Suprapubic skin (tissue), 4 donors: ENCODE measurements around the gene ZNF668. TPM values are rescaled to one million over a fixed set of nuclear protein-coding genes. Genes with fewer than 3 reads are reported as not detected.

Experiments used
- DNase-seq, 2 donors: peaks; one replicate each; pipeline ENCODE4 v3.0.0-alpha.2; 2019; ENCODE audit warnings: low spot score in 2 of 2
- H3K27ac ChIP-seq: fragments of 200-600 bp; sonication (generic); one replicate; pipeline ENCODE4 v1.5.1; 2019
- H3K27me3 ChIP-seq: fragments of 200-600 bp; sonication (generic); one replicate; pipeline ENCODE4 v1.5.1; 2019
- H3K36me3 ChIP-seq: fragments of 200-600 bp; sonication (generic); one replicate; pipeline ENCODE4 v1.5.1; 2019
- H3K4me1 ChIP-seq: fragments of 200-600 bp; sonication (generic); one replicate; pipeline ENCODE4 v1.5.1; 2019
- H3K4me3 ChIP-seq: fragments of 200-600 bp; sonication (generic); one replicate; pipeline ENCODE4 v1.5.1; 2019; ENCODE audit warnings: mild to moderate bottlenecking
- H3K9me3 ChIP-seq: fragments of 200-600 bp; sonication (generic); one replicate; pipeline ENCODE4 v1.5.1; 2019
- EP300 ChIP-seq: sonication (generic); formaldehyde crosslinking; IDR thresholded peaks from one replicate; pipeline ENCODE4 v1.6.1; 2017; ENCODE audit warnings: antibody characterized with exemption
- POLR2A ChIP-seq, 2 donors: fragments of 450-650 bp; IDR thresholded peaks; one replicate each; pipeline ENCODE4 v1.6.1; 2017; ENCODE audit warnings: antibody characterized with exemption in 2 of 2, mild to moderate bottlenecking in 2 of 2, moderate library complexity in 2 of 2
- POLR2AphosphoS5 ChIP-seq, 3 donors: sonication (generic); formaldehyde crosslinking; IDR thresholded peaks; one replicate each; pipeline ENCODE4 v1.6.1; 2017; ENCODE audit warnings: antibody characterized with exemption in 3 of 3
- WGBS: methylation state at CpG from one replicate; pipeline ENCODE4 v1.1.5; 2018; 5-methylcytosine and 5-hydroxymethylcytosine counted together
- total RNA-seq, 4 donors: library from RNA; depleted of rRNA; stranded (reverse); fragments of >200 nt; gene quantifications; one replicate each; pipeline ENCODE4 v1.1.0, GENCODE V29; 2016
- TF ChIP-seq, protein P1 (sequence below), 2 donors: fragments of 200-600 bp in 1 of 2; fragments of 450-650 bp in 1 of 2; sonication (generic) in 1 of 2; IDR thresholded peaks; one replicate each; pipeline ENCODE4 v1.5.1; 2016 to 2019; ENCODE audit warnings: antibody characterized with exemption in 2 of 2, mild to moderate bottlenecking in 1 of 2, moderate library complexity in 1 of 2

The ZNF668 gene
- total RNA-seq: 10 to 100 TPM in 3 of 4 donors, 1 to 10 TPM in 1; 9.0 to 15.9 (median 12.6) TPM

DNA sequence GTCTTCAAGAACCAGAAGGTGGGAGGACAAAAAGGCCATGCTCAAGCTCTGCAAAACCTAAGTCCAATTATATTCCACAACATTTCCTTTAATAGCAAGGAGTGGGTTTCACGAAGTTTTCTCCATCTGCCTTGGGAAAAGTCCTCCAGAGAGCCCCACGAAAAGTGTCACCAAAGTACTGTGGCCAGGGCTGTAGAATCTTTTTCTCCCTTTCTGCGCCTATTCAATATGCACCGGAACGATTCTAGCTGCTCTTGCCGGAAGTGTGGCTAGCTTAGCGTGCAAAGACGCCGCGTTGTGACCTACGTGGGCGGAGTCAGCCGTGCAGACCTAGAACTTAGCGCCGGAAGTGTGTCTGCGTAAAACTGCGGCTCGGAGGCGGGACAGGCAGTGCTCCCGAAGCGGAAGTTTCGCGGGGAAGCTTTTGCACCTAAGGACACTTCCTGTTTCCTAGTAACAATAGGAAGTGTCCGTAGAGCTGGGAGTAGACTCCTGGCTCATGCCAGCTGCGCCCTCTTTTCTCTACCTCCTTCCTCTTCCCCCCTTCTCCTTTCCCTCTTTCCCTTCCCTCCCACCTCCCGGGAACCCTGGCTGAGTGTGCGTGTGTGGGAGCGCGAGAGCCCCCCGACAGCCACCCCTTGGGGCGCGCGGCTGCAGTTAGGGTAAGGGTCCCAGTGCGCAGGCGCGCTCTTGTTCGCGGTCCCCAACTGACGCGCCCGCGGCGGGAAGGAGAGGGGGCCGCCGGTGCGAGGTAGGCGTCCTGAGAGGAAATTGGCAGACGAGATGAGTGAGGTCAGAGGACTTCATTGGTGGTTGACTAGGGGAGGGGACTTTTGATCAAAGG lies at the start of gene ZNF668, which contains the start of gene ZNF646:
ZNF668 (minus strand) TSS at position 271 of the 844 bp plus-strand sequence. CDS start 9,781 bp downstream, outside the sequence.
ZNF646 (plus strand) TSS at position 453 of the 844 bp plus-strand sequence. CDS start 1,903 bp downstream, outside the sequence.
- Histone ChIP-seq H3K27ac (peak within 1 kb of the TSS; percentile 93), H3K9me3 (no peaks in the 10 kb centered on the region), H3K27me3 (no peaks in the 10 kb centered on the region), H3K36me3 (peaks cover 32% of the 10 kb centered on the region), H3K4me3 (peak within 1 kb of the TSS; percentile 91), H3K4me1 (peaks cover 36% of the 10 kb centered on the region)
- 1% methylated on average over 33 of the region's 48 CpGs for WGBS
- TF ChIP-seq POLR2A (IDR thresholded peaks at IDR 0.05) (no peak), POLR2AphosphoS5 (IDR thresholded peaks at IDR 0.05) (peak; percentile 24 to 88 (median 86)), EP300 (no peak)
- TF ChIP-seq, protein P1, sequence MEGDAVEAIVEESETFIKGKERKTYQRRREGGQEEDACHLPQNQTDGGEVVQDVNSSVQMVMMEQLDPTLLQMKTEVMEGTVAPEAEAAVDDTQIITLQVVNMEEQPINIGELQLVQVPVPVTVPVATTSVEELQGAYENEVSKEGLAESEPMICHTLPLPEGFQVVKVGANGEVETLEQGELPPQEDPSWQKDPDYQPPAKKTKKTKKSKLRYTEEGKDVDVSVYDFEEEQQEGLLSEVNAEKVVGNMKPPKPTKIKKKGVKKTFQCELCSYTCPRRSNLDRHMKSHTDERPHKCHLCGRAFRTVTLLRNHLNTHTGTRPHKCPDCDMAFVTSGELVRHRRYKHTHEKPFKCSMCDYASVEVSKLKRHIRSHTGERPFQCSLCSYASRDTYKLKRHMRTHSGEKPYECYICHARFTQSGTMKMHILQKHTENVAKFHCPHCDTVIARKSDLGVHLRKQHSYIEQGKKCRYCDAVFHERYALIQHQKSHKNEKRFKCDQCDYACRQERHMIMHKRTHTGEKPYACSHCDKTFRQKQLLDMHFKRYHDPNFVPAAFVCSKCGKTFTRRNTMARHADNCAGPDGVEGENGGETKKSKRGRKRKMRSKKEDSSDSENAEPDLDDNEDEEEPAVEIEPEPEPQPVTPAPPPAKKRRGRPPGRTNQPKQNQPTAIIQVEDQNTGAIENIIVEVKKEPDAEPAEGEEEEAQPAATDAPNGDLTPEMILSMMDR (IDR thresholded peaks at IDR 0.05): no peak
- DNase-seq: peak; percentile 99

DNA sequence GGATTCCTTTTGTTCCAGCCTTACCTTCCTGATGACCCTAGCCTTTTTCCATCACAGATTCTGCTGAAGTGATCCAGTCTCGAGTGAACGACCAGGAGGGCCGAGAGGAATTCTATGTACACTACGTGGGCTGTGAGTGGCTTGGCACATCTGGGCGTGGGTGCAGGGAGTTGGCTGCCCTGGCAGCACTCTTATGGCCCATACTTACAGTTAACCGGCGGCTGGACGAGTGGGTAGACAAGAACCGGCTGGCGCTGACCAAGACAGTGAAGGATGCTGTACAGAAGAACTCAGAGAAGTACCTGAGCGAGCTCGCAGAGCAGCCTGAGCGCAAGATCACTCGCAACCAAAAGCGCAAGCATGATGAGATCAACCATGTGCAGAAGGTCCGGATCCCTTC lies 46.1 kb upstream of the ZNF668 start:
- Histone ChIP-seq H3K9me3 (no peaks in the 10 kb centered on the region), H3K4me1 (peaks cover 29% of the 10 kb centered on the region), H3K36me3 (peaks cover 42% of the 10 kb centered on the region), H3K27ac (no peak overlapping the region), H3K4me3 (no peak overlapping the region), H3K27me3 (no peaks in the 10 kb centered on the region)
- DNase-seq: no peak
- WGBS: 92% methylated on average over 16 of the region's 16 CpGs
- TF ChIP-seq, protein P1 (IDR thresholded peaks at IDR 0.05): no peak
- TF ChIP-seq POLR2A (IDR thresholded peaks at IDR 0.05) (no peak), EP300 (no peak), POLR2AphosphoS5 (IDR thresholded peaks at IDR 0.05) (no peak)

DNA sequence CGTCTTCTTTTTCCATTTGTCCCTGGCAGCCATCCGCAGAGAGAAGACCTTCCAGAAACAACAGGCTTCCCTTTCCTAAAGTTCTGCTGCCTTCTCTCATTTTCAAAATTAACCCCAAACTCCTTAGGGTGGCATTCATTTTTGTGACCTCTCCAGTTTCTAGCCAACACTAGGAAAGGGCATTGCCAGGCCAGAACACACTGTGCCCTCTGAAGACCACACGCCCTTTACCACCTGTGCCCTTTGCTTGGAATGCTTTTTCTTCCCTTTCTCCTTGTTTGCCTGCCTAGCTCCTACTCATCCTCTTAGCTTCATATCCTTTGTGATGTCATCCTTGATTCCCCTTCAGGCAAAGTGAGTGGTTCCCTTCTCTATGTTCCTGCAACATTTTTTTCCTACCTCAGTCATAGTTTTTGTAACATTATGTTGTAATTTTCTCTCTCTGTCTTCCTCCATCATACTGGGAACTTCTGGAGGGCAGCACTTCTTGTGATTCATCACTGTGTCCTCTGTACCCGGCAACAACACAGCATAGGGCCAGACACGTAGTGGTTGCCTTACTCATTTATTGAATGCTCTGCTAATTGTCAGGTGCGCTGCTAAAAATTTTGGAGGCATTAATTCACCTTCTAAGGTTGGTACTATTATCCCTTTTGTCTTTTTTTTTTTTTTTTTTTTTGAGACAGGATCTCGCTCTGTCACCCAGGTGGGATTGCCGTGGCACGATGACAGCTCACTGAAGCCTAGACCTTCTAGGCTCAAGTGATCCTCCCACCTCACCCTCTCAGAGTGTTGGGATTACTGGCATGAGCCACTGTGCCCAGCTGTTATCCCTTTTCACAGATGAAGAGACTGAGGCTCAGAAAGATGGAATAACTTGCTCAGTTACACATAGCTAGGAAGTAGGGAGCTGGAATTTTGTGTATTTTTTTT lies 44.4 kb upstream of the ZNF668 start:
- peak overlapping the region; percentile 77 for H3K4me3 ChIP-seq
- DNase-seq: no peak
- no peaks in the 10 kb centered on the region for H3K27me3 ChIP-seq
- H3K27ac ChIP-seq: peak overlapping the region; percentile 99
- peaks cover 41% of the 10 kb centered on the region for H3K36me3 ChIP-seq
- 48% methylated on average over 9 of the region's 9 CpGs for WGBS
- peaks cover 42% of the 10 kb centered on the region for H3K4me1 ChIP-seq
- TF ChIP-seq, protein P1 (IDR thresholded peaks at IDR 0.05): no peak
- TF ChIP-seq POLR2AphosphoS5 (IDR thresholded peaks at IDR 0.05) (peak in 1 of 3 donors; percentile 5), EP300 (no peak), POLR2A (IDR thresholded peaks at IDR 0.05) (no peak)
- H3K9me3 ChIP-seq: no peaks in the 10 kb centered on the region

DNA sequence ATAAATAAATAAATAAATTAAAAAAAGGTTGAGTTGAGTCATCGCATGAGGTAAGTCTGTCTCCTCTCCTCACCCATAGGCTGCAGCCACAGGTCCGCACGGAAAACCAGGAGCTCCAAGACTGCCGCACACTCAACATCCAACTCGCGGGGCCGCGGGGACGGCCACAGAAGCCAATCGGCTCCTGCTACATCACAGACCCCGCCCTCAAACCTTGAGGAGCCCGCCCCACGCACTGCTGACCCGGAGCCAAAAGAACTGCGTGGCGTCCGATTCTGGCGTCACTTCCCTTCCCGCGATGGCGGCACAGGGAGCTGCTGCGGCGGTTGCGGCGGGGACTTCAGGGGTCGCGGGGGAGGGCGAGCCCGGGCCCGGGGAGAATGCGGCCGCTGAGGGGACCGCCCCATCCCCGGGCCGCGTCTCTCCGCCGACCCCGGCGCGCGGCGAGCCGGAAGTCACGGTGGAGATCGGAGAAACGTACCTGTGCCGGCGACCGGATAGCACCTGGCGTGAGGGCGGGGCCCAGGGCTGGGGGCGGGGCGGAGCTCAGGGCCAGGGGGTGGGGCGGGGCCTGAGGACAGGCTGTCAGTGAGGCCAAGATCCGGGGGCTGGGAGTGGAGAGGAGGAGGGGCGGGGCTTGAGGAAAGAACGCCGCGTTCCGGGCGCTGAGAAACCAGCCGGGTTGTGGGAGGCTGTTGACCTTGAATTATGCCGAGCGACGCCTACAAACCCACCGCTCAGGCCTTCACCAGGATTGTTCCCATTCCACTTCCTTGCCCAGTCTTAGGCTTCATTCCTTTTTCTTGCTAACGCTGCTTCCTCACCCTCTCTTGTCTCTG lies 43.6 kb upstream of the ZNF668 start, which contains the start of gene KAT8:
KAT8 (plus strand) TSS at position 281 of the 839 bp plus-strand sequence; CDS start at position 299, 18 bp downstream.
- under 1% methylated on average over 30 of the region's 68 CpGs for WGBS
- Histone ChIP-seq H3K4me3 (peak within 1 kb of the TSS; percentile 77), H3K36me3 (peaks cover 33% of the 10 kb centered on the region), H3K27ac (peak within 1 kb of the TSS; percentile 99), H3K4me1 (peaks cover 51% of the 10 kb centered on the region), H3K27me3 (no peaks in the 10 kb centered on the region), H3K9me3 (no peaks in the 10 kb centered on the region)
- TF ChIP-seq, protein P1 (IDR thresholded peaks at IDR 0.05): no peak
- TF ChIP-seq EP300 (no peak), POLR2A (IDR thresholded peaks at IDR 0.05) (peak; percentile 24 to 82), POLR2AphosphoS5 (IDR thresholded peaks at IDR 0.05) (peak in 2 of 3 donors; percentile 58 to 72)
- peak; percentile 99 for DNase-seq
